Mesenchymal stem cell (in vitro differentiated cells and primary cell): ENCODE data around the gene TRDN.

Source experiments
- DNase-seq: peaks from one replicate; pipeline ENCODE4 v3.0.0-alpha.2; 2013
- H2AFZ ChIP-seq: one replicate; pipeline ENCODE4 v1.6.1; 2013; ENCODE audit warnings: low read depth, mild to moderate bottlenecking, control low read depth, inconsistent platforms, low read length, moderate library complexity
- H2AK5ac ChIP-seq: 2 replicates; pipeline ENCODE4 v1.6.1; 2013; ENCODE audit warnings: low read length, moderate library complexity, mild to moderate bottlenecking, inconsistent platforms; ENCODE audit not compliant: severe bottlenecking
- H2BK120ac ChIP-seq: one replicate; pipeline ENCODE4 v1.6.1; 2013; ENCODE audit warnings: low read depth, mild to moderate bottlenecking, inconsistent platforms, low read length, moderate library complexity
- H2BK12ac ChIP-seq, 2 experiments: one replicate each; pipeline ENCODE4 v1.6.1; 2013; ENCODE audit warnings: inconsistent platforms in 2 of 2, low read length in 2 of 2, mild to moderate bottlenecking in 2 of 2, moderate library complexity in 2 of 2, control low read depth in 1 of 2
- H2BK15ac ChIP-seq: one replicate; pipeline ENCODE4 v1.6.1; 2013; ENCODE audit warnings: mild to moderate bottlenecking, low read depth, inconsistent platforms; ENCODE audit not compliant: poor library complexity, severe bottlenecking
- H2BK5ac ChIP-seq: 2 replicates; pipeline ENCODE4 v1.6.1; 2013; ENCODE audit warnings: low read depth, mild to moderate bottlenecking, low read length, control low read depth, inconsistent platforms; ENCODE audit not compliant: poor library complexity, severe bottlenecking
- H3K14ac ChIP-seq, 2 experiments: one replicate each; pipeline ENCODE4 v1.6.1; 2013; ENCODE audit warnings: inconsistent platforms in 2 of 2, low read length in 2 of 2, control low read depth in 1 of 2, mild to moderate bottlenecking in 1 of 2, moderate library complexity in 1 of 2
- H3K18ac ChIP-seq, 2 experiments: one replicate each; pipeline ENCODE4 v1.6.1; 2013; ENCODE audit warnings: inconsistent platforms in 2 of 2, low read length in 2 of 2, control low read depth in 1 of 2, low read depth in 1 of 2, mild to moderate bottlenecking in 1 of 2
- H3K23ac ChIP-seq, 2 experiments: one replicate each; pipeline ENCODE4 v1.6.1; 2013; ENCODE audit warnings: inconsistent platforms in 2 of 2, low read length in 2 of 2, mild to moderate bottlenecking in 2 of 2, moderate library complexity in 2 of 2, control low read depth in 1 of 2
- H3K27ac ChIP-seq: 2 replicates; pipeline ENCODE4 v1.5.1; 2013; ENCODE audit warnings: mild to moderate bottlenecking, moderate library complexity, low read length, control low read depth, inconsistent platforms; ENCODE audit not compliant: poor library complexity, severe bottlenecking
- H3K27me3 ChIP-seq, 2 experiments: 2 replicates each; pipeline versions ENCODE4 v1.6.1 to v1.7.0; 2013; ENCODE audit warnings: low read length in 2 of 2, mild to moderate bottlenecking in 2 of 2, moderate library complexity in 2 of 2, control low read depth in 1 of 2, inconsistent platforms in 1 of 2; ENCODE audit not compliant: control insufficient read depth in 1 of 2, insufficient read depth in 1 of 2
- H3K36me3 ChIP-seq, 2 experiments: 2 replicates each; pipeline versions ENCODE4 v1.6.1 to v1.7.0; 2013; ENCODE audit warnings: low read length in 2 of 2, control low read depth in 1 of 2, inconsistent platforms in 1 of 2, low read depth in 1 of 2, mild to moderate bottlenecking in 1 of 2; ENCODE audit not compliant: insufficient read depth in 2 of 2, control insufficient read depth in 1 of 2
- H3K4ac ChIP-seq, 2 experiments: one replicate each; pipeline ENCODE4 v1.6.1; 2013; ENCODE audit warnings: inconsistent platforms in 2 of 2, low read length in 2 of 2, mild to moderate bottlenecking in 2 of 2, moderate library complexity in 2 of 2, control low read depth in 1 of 2, low read depth in 1 of 2
- H3K4me1 ChIP-seq: 2 replicates; pipeline ENCODE4 v1.6.1; 2013; ENCODE audit warnings: low read depth, low read length, control low read depth; ENCODE audit not compliant: control insufficient read depth, insufficient read depth
- H3K4me2 ChIP-seq: 2 replicates; pipeline ENCODE4 v1.6.1; 2013; ENCODE audit warnings: low read length, mild to moderate bottlenecking, inconsistent platforms; ENCODE audit not compliant: poor library complexity, severe bottlenecking
- H3K4me3 ChIP-seq, 2 experiments: 2 replicates each; pipeline versions ENCODE4 v1.5.1 to v1.7.0; 2013; ENCODE audit warnings: low read length in 2 of 2, mild to moderate bottlenecking in 2 of 2, control low read depth in 1 of 2, low read depth in 1 of 2; ENCODE audit not compliant: insufficient read depth in 1 of 2
- H3K79me1 ChIP-seq: replicated peaks from 2 replicates; pipeline ENCODE4 v1.6.1; 2013; ENCODE audit warnings: mild to moderate bottlenecking, control low read depth, low read length, inconsistent platforms; ENCODE audit not compliant: poor library complexity, severe bottlenecking
- H3K9ac ChIP-seq: 2 replicates; pipeline ENCODE4 v1.7.0; 2013; ENCODE audit warnings: mild to moderate bottlenecking, low read length, moderate library complexity
- H3K9me3 ChIP-seq: 2 replicates; pipeline ENCODE4 v1.7.0; 2013; ENCODE audit warnings: mild to moderate bottlenecking, low read length; ENCODE audit not compliant: control insufficient read depth
- H4K8ac ChIP-seq: one replicate; pipeline ENCODE4 v1.6.1; 2013; ENCODE audit warnings: inconsistent platforms, mild to moderate bottlenecking, low read length, moderate library complexity
- H4K91ac ChIP-seq: one replicate; pipeline ENCODE4 v1.6.1; 2013; ENCODE audit warnings: mild to moderate bottlenecking, low read length, inconsistent platforms
- WGBS: methylation state at CpG from one replicate; pipeline ENCODE4 v1.1.7; 2013; ENCODE audit warnings: mixed read lengths; 5-methylcytosine and 5-hydroxymethylcytosine counted together

Gene TRDN

GRCh38 chr6:123632641-123633040 is 4.1 kb downstream of the TRDN start:
- no peak overlapping the region for H3K9ac ChIP-seq
- 100% methylated on average over 4 of the region's 4 CpGs for WGBS
- no peak overlapping the region for H3K27ac ChIP-seq

DNA sequence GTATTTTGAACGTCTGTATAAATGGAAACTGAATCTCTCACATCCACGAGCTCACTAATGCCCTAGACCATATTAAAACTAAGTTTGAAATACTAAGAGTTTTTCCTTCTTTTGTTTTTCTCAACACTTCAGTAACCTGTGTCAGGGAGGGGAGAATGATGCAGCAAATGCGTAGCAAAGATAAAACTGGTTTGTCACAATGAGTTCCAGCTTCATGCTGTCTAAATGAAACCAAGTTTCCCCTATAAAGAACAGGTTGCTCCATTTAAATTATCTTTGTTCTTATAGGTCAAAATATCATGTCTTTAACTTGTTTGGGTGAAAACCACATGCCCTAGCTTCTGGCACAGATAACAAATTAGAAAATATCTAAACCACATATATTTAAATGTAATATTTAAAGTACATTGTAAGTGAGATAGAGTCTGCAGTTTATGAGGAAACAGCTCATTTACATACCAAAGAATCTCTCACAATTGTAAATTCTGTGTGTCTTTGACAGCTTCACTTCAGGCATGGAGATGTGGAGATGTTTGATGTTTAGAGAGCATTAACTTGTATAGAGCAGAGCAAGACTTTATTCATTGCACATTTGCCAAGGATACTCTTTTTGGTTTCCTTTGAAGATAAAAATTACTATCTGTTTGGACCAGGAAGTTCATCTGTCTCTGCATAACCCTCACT is 7.3 kb downstream of the TRDN start:
- DNase-seq: no peak

More at GRCh38 chr6:123632641-123633040, 4.1 kb downstream of the TRDN start:
- no peak overlapping the region for H3K4me3 ChIP-seq
- no peaks in the 10 kb centered on the region for H3K4me1 ChIP-seq
- H3K4me2 ChIP-seq: no peak overlapping the region
- H4K91ac ChIP-seq: no peak overlapping the region
- H3K23ac ChIP-seq: no peak overlapping the region
- H3K36me3 ChIP-seq: no peaks in the 10 kb centered on the region
- no peak overlapping the region for H2AK5ac ChIP-seq
- no peak overlapping the region for H2BK15ac ChIP-seq
- no peak overlapping the region for H2BK120ac ChIP-seq
- no peak overlapping the region for H4K8ac ChIP-seq
- H3K4ac ChIP-seq: no peak overlapping the region
- no peak overlapping the region for H2BK12ac ChIP-seq
- H3K18ac ChIP-seq: no peak overlapping the region
- DNase-seq: no peak
- H3K9me3 ChIP-seq: no peaks in the 10 kb centered on the region
- H3K14ac ChIP-seq: no peak overlapping the region
- H2BK5ac ChIP-seq: no peak overlapping the region
- no peak overlapping the region for H2AFZ ChIP-seq
- H3K79me1 ChIP-seq: no peaks in the 10 kb centered on the region
- no peaks in the 10 kb centered on the region for H3K27me3 ChIP-seq

GRCh38 chr6:123625696-123626095 is 11.1 kb downstream of the TRDN start:
- H3K9ac ChIP-seq: no peak overlapping the region
- no peak overlapping the region for H2BK120ac ChIP-seq
- H2BK5ac ChIP-seq: no peak overlapping the region
- H3K9me3 ChIP-seq: no peaks in the 10 kb centered on the region
- H3K18ac ChIP-seq: no peak overlapping the region
- H3K79me1 ChIP-seq: no peaks in the 10 kb centered on the region
- no peak overlapping the region for H4K91ac ChIP-seq
- H3K4ac ChIP-seq: no peak overlapping the region
- WGBS: no CpG with 5 or more reads among the region's 1 CpG
- no peak for DNase-seq
- H3K14ac ChIP-seq: no peak overlapping the region
- H3K23ac ChIP-seq: no peak overlapping the region
- H3K27ac ChIP-seq: no peak overlapping the region
- no peak overlapping the region for H3K4me3 ChIP-seq
- no peak overlapping the region for H2BK15ac ChIP-seq
- no peak overlapping the region for H2AFZ ChIP-seq
- H4K8ac ChIP-seq: no peak overlapping the region
- H3K4me2 ChIP-seq: no peak overlapping the region
- H2BK12ac ChIP-seq: no peak overlapping the region
- H3K27me3 ChIP-seq: no peaks in the 10 kb centered on the region
- no peaks in the 10 kb centered on the region for H3K36me3 ChIP-seq
- no peaks in the 10 kb centered on the region for H3K4me1 ChIP-seq
- H2AK5ac ChIP-seq: no peak overlapping the region

More for the DNA sequence above, 7.3 kb downstream of the TRDN start:
- Histone ChIP-seq H3K36me3 (no peaks in the 10 kb centered on the region), H2AK5ac (no peak overlapping the region), H3K27me3 (no peaks in the 10 kb centered on the region), H3K9ac (no peak overlapping the region), H2AFZ (no peak overlapping the region), H3K23ac (no peak overlapping the region), H3K4ac (no peak overlapping the region), H4K8ac (no peak overlapping the region), H2BK120ac (no peak overlapping the region), H3K4me3 (no peak overlapping the region), H2BK15ac (no peak overlapping the region), H3K14ac (no peak overlapping the region), H3K4me1 (no peaks in the 10 kb centered on the region), H3K4me2 (no peak overlapping the region), H3K79me1 (no peaks in the 10 kb centered on the region), H3K27ac (no peak overlapping the region), H2BK12ac (no peak overlapping the region), H3K18ac (no peak overlapping the region), H4K91ac (no peak overlapping the region), H3K9me3 (no peaks in the 10 kb centered on the region), H2BK5ac (no peak overlapping the region)
- WGBS: 100% methylated on average over 1 of the region's 3 CpGs

DNA sequence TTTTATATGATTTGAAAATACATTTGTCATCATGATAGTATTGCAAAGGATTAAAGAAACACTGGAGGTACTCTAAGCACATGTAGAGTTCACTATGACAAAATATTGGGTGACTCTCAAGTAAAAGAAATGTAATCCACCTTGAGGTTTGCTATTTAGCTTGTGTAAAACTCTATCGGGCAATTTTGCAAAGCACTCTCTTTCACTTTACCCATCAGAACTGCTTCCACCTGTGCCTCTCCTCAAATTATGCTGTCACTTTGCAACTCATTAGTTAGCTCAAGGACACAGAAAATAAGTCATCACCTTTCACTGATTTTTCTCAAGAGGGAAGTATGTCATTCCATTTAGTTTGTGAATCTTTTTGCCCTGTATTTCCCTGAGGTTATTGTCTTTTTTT is 14.0 kb downstream of the TRDN start:
- H3K18ac ChIP-seq: no peak overlapping the region
- H3K4ac ChIP-seq: no peak overlapping the region
- no peaks in the 10 kb centered on the region for H3K79me1 ChIP-seq
- no peak overlapping the region for H4K91ac ChIP-seq
- H4K8ac ChIP-seq: no peak overlapping the region
- H2BK15ac ChIP-seq: no peak overlapping the region
- no peaks in the 10 kb centered on the region for H3K9me3 ChIP-seq
- H3K4me2 ChIP-seq: no peak overlapping the region
- no peaks in the 10 kb centered on the region for H3K27me3 ChIP-seq
- no peak overlapping the region for H2AK5ac ChIP-seq
- H3K36me3 ChIP-seq: no peaks in the 10 kb centered on the region
- H2BK12ac ChIP-seq: no peak overlapping the region
- H3K14ac ChIP-seq: no peak overlapping the region
- WGBS: 91% methylated on average over 1 of the region's 1 CpG
- H2BK120ac ChIP-seq: no peak overlapping the region
- H2BK5ac ChIP-seq: no peak overlapping the region
- no peak overlapping the region for H3K27ac ChIP-seq
- H3K9ac ChIP-seq: no peak overlapping the region
- H3K4me1 ChIP-seq: no peaks in the 10 kb centered on the region
- H3K23ac ChIP-seq: no peak overlapping the region
- no peak overlapping the region for H3K4me3 ChIP-seq
- no peak overlapping the region for H2AFZ ChIP-seq
- DNase-seq: no peak
